HPDE6-E6E7 (cell line): ENCODE measurements around the gene OTUD7B.
"Not testable (repeated sequence)": the region's sequence is repeated elsewhere in the genome, so short reads cannot be mapped to it uniquely, and the experiment has no call there.

Experiments used
- DNase-seq: peaks from one replicate; pipeline ENCODE4 v3.0.0; 2011; ENCODE audit warnings: missing footprints; ENCODE audit errors: extremely low spot score

Gene OTUD7B

GRCh38 chr1:150010393-150011115, at the start of gene OTUD7B:
Gene OTUD7B, minus strand, starts transcription at chr1:150010726. Its CDS starts 33,216 bp downstream, at chr1:149977510.
- peak; percentile 69 for DNase-seq

- no peak for DNase-seq
These were observed 49.7 kb upstream of the OTUD7B start for GRCh38 chr1:150060260-150060659.

- DNase-seq: no peak
These were observed 45.9 kb upstream of the OTUD7B start for GRCh38 chr1:150056407-150056806.

GRCh38 chr1:150055507-150055906, 45.0 kb upstream of the OTUD7B start:
- not testable (repeated sequence) for DNase-seq

- DNase-seq: no peak
These were observed 43.4 kb upstream of the OTUD7B start for GRCh38 chr1:150053926-150054325.

- not testable (repeated sequence) for DNase-seq
These were observed 41.4 kb upstream of the OTUD7B start for GRCh38 chr1:150051905-150052412.

GRCh38 chr1:150051089-150051373, 40.5 kb upstream of the OTUD7B start:
- no peak for DNase-seq

- DNase-seq: no peak
These were observed 39.4 kb upstream of the OTUD7B start for GRCh38 chr1:150049926-150050325.

GRCh38 chr1:150034336-150034735, 23.8 kb upstream of the OTUD7B start:
- DNase-seq: no peak

GRCh38 chr1:150028322-150028721, 17.8 kb upstream of the OTUD7B start:
- no peak for DNase-seq

GRCh38 chr1:150024156-150024555, 13.6 kb upstream of the OTUD7B start:
- DNase-seq: no peak

GRCh38 chr1:150022357-150022756, 11.8 kb upstream of the OTUD7B start:
- no peak for DNase-seq

- DNase-seq: no peak
These were observed 10.7 kb upstream of the OTUD7B start for GRCh38 chr1:150021191-150021694.

GRCh38 chr1:150020711-150021110, 10.2 kb upstream of the OTUD7B start:
- DNase-seq: no peak

- no peak for DNase-seq
These were observed 7.6 kb upstream of the OTUD7B start for GRCh38 chr1:150018165-150018564.

- peak; percentile 57 for DNase-seq
These were observed 6.8 kb upstream of the OTUD7B start for GRCh38 chr1:150017206-150017750.

GRCh38 chr1:150015651-150016131, 5.2 kb upstream of the OTUD7B start:
- no peak for DNase-seq

- DNase-seq: no peak
These were observed 2.1 kb upstream of the OTUD7B start for GRCh38 chr1:150012611-150013010.

GRCh38 chr1:150009604-150010392, 728 bp downstream of the OTUD7B start:
- DNase-seq: peak; percentile 21

- no peak for DNase-seq
These were observed 1.8 kb downstream of the OTUD7B start for GRCh38 chr1:150008699-150009098.

- DNase-seq: no peak
These were observed 3.6 kb downstream of the OTUD7B start for GRCh38 chr1:150006881-150007421.

GRCh38 chr1:150005606-150006005, 4.9 kb downstream of the OTUD7B start:
- DNase-seq: no peak
